ENCODE measurements around the gene TRIM37. TPM values are rescaled to one million over a fixed set of nuclear protein-coding genes. Genes with fewer than 3 reads are reported as not detected.

Gene TRIM37
- total and polyA plus RNA-seq, 2 of the 8 experiments (the other 6 are each of a cell fraction or from before 2014, with no cell fraction given) = 38.2 to 57.0 TPM

DNA sequence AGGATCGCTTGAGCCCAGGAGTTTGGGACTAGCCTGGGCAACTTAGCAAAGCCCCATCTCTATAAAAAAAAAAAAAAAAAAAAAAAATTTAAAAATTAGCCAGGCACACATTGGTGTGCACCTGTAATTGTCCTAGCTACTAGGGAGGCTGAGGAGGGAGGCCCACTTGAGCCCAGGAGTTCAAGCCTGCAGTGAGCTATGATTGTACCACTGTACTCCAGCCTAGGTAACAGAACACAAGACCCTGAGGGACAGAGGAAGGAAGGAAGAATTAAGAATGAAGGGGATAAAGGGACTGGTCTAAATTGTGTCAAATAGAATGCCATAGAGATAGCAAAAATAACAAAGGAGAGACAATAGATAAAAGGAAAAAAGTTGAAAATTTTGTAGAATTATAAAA, 102.8 kb downstream of the TRIM37 start:
- no peak overlapping the region for H3K27ac ChIP-seq (ENCODE audit: low read depth, low read length)
- no peaks in the 10 kb centered on the region for H3K4me1 ChIP-seq (replicated peaks in 1 of 4; ENCODE audit: control insufficient read depth in 3 of 4, insufficient read depth in 4 of 4, low read length in 3 of 4)
- no peak overlapping the region for H4K8ac ChIP-seq (ENCODE audit: extremely low read depth, insufficient read depth, low read length)
- WGBS, 2 experiments (ENCODE audit: extremely low coverage in 1 of 2, insufficient coverage in 1 of 2, insufficient read length in 1 of 2, insufficient replicate concordance in 2 of 2, low coverage in 1 of 2, low lambda C conversion rate in 2 of 2, missing lambda C conversion rate in 1 of 2) = 78% methylated on average over 1 of the region's 1 CpG; no CpG with 5 or more reads in 1 of the 2 experiments
- no peak overlapping the region for H3K4me3 ChIP-seq (ENCODE audit: extremely low read depth in 1 of 4, insufficient read depth in 2 of 4, low read depth in 3 of 4, low read length in 4 of 4)
- no peak overlapping the region for H3K4me2 ChIP-seq (ENCODE audit: insufficient read depth in 1 of 2, low read depth in 2 of 2, low read length in 2 of 2)
- no peak overlapping the region for H2AK5ac ChIP-seq (ENCODE audit: low read depth, low read length)
- no peaks in the 10 kb centered on the region for H3K79me1 ChIP-seq (ENCODE audit: low read depth, low read length)
- no peak overlapping the region for H2BK12ac ChIP-seq (ENCODE audit: low read depth, low read length)
- ChIA-PET CTCF (ENCODE audit: partially characterized antibody) (interaction anchor here (1.0 to 2.9 kb wide), 7 partner anchors 33 to 425 kb away, joined by 3 to 8 read pairs (median 4); no protein-coding TSS in a partner anchor), POLR2A (ENCODE audit: partially characterized antibody) (no interaction called here)
- H2BK20ac ChIP-seq (ENCODE audit: low read length) = no peak overlapping the region
- no peak overlapping the region for H2AFZ ChIP-seq (ENCODE audit: low read length)
- H3K79me2 ChIP-seq (ENCODE audit: control insufficient read depth in 1 of 2, insufficient read depth in 2 of 2, low read length in 2 of 2) = no peaks in the 10 kb centered on the region
- no peak overlapping the region for H2BK120ac ChIP-seq (replicated peaks; ENCODE audit: low read depth, low read length)
- H3K14ac ChIP-seq (ENCODE audit: insufficient read length) = no peak overlapping the region
- peaks cover 0 to 11% (median 7%) of the 10 kb centered on the region in 4 experiments; a peak in 6 of 8 replicates for H3K36me3 ChIP-seq (ENCODE audit: control insufficient read depth in 2 of 4, insufficient read depth in 4 of 4, low read length in 3 of 4)
- H4K20me1 ChIP-seq (replicated peaks in 1 of 2; ENCODE audit: control insufficient read depth in 1 of 2, insufficient read depth in 2 of 2, low read length in 2 of 2) = no peaks in the 10 kb centered on the region
- no peak overlapping the region for H3K4ac ChIP-seq (replicated peaks; ENCODE audit: insufficient read length, low read depth, low read length)
- DNase-seq (ENCODE audit: low read depth in 1 of 2, low spot score in 2 of 2) (no peak), FAIRE-seq (no peak)
- H4K91ac ChIP-seq (replicated peaks; ENCODE audit: insufficient read length, low read length) = no peak overlapping the region
- no peak overlapping the region for H3K9ac ChIP-seq (replicated peaks in 1 of 4; ENCODE audit: extremely low read depth in 1 of 4, low read depth in 3 of 4, low read length in 3 of 4)
- H4K5ac ChIP-seq (ENCODE audit: insufficient read length, low read depth, low read length) = no peak overlapping the region
- no peak overlapping the region for H3K56ac ChIP-seq (replicated peaks; ENCODE audit: insufficient read length, low read depth, low read length)
- no peaks in the 10 kb centered on the region for H3K9me3 ChIP-seq (ENCODE audit: insufficient read depth in 2 of 2, low read depth in 1 of 2, low read length in 1 of 2)
- no peak overlapping the region for H3K23ac ChIP-seq (ENCODE audit: insufficient read length)
- no peaks in the 10 kb centered on the region for H3K23me2 ChIP-seq (ENCODE audit: low read depth, low read length)
- no peak overlapping the region for H3K18ac ChIP-seq (ENCODE audit: extremely low read depth, low read length)
- no peak overlapping the region for H2BK15ac ChIP-seq (ENCODE audit: low read length)
- H2BK5ac ChIP-seq (ENCODE audit: low read depth, low read length) = no peak overlapping the region; the same call in 1 of the 2 replicates
- no peaks in the 10 kb centered on the region for H3K27me3 ChIP-seq (replicated peaks in 1 of 4; ENCODE audit: control insufficient read depth in 3 of 4, extremely low read depth in 1 of 4, insufficient read depth in 3 of 4, low read length in 3 of 4)
- no peak for TF ChIP-seq POU5F1 (IDR thresholded peaks at IDR 0.05; ENCODE audit: low read depth, low read length)
- TF ChIP-seq TBP (IDR thresholded peaks at IDR 0.05; ENCODE audit: low read depth, low read length) = no peak
- TF ChIP-seq CBX5 (IDR thresholded peaks at IDR 0.05; ENCODE audit: low read depth, low read length) = no peak
- TF ChIP-seq HDAC2 (IDR thresholded peaks at IDR 0.05; ENCODE audit: borderline replicate concordance in 1 of 2, low read depth in 2 of 2, low read length in 2 of 2) = no peak
- no peak for TF ChIP-seq FOSL1 (IDR thresholded peaks at IDR 0.05; ENCODE audit: insufficient read depth, low read depth, low read length)
- TF ChIP-seq EGR1 (IDR thresholded peaks at IDR 0.05; ENCODE audit: borderline replicate concordance, low read depth, low read length) = no peak
- TF ChIP-seq GTF2F1 (IDR thresholded peaks at IDR 0.05; ENCODE audit: borderline replicate concordance, low read depth, low read length) = no peak
- TF ChIP-seq ZNF274 (IDR thresholded peaks at IDR 0.05; ENCODE audit: borderline replicate concordance, extremely low read depth, low read length) = no peak
- TF ChIP-seq CHD2 (IDR thresholded peaks at IDR 0.05; ENCODE audit: low read length) = no peak
- TF ChIP-seq CHD1 (IDR thresholded peaks at IDR 0.05; ENCODE audit: low read depth, low read length) = no peak
- TF ChIP-seq CTBP2 (IDR thresholded peaks at IDR 0.05; ENCODE audit: borderline replicate concordance, insufficient read depth, insufficient read length, low read length) = no peak
- TF ChIP-seq SRF (IDR thresholded peaks at IDR 0.05; ENCODE audit: low read depth, low read length) = no peak
- no peak for TF ChIP-seq ASH2L (IDR thresholded peaks at IDR 0.05; ENCODE audit: low read length)
- TF ChIP-seq SIN3A (conservative IDR thresholded peaks at IDR 0.05 in 1 of 2, IDR thresholded peaks at IDR 0.05 in 1 of 2; ENCODE audit: low read depth in 1 of 2, low read length in 2 of 2) = no peak

All from H1 (cell line).